Keratinocyte (primary cell): ENCODE results near the gene IER2. TPM values are rescaled to one million over a fixed set of nuclear protein-coding genes. Genes with fewer than 3 reads are reported as not detected.

Experiments
- DNase-seq: peaks from one replicate; pipeline ENCODE4 v3.0.0-alpha.2; 2011; ENCODE audit warnings: low read depth, missing footprints, low spot score
- FAIRE-seq: peaks from 2 replicates; lab custom pipeline; 2011; peaks lifted over from hg19 to GRCh38; lab: Jason Lieb, UNC
- H2AFZ ChIP-seq: 2 replicates; pipeline ENCODE4 v1.6.0; 2012; ENCODE audit warnings: low read length, control low read depth, inconsistent platforms; ENCODE audit not compliant: control insufficient read depth
- H3K27ac ChIP-seq: 2 replicates; pipeline ENCODE4 v1.5.1; 2011; ENCODE audit warnings: low read length; ENCODE audit not compliant: control insufficient read depth, insufficient read depth
- H3K27me3 ChIP-seq: 3 replicates; pipeline ENCODE4 v1.6.0; 2011; ENCODE audit warnings: low read length; ENCODE audit not compliant: control insufficient read depth, insufficient read depth; ENCODE audit errors: extremely low read depth
- H3K36me3 ChIP-seq, 2 experiments: 2 replicates in 1 of 2; 3 replicates in 1 of 2; pipeline ENCODE4 v1.5.1; 2011; ENCODE audit warnings: low read length in 2 of 2, mild to moderate bottlenecking in 1 of 2; ENCODE audit not compliant: control insufficient read depth in 2 of 2, insufficient read depth in 2 of 2; ENCODE audit errors: extremely low read depth in 1 of 2
- H3K4me1 ChIP-seq: 3 replicates; pipeline ENCODE4 v1.5.1; 2011; ENCODE audit warnings: low read length; ENCODE audit not compliant: control insufficient read depth, insufficient read depth; ENCODE audit errors: extremely low read depth
- H3K4me2 ChIP-seq: 3 replicates; pipeline ENCODE4 v1.6.0; 2011; ENCODE audit warnings: low read depth, low read length; ENCODE audit not compliant: control insufficient read depth, insufficient read depth; ENCODE audit errors: extremely low read depth
- H3K4me3 ChIP-seq, 3 experiments: fragments of 200-600 bp in 1 of 3; sonication (generic) in 1 of 3; 2 replicates in 2 of 3; 3 replicates in 1 of 3; pipeline ENCODE4 v1.5.1; 2011 to 2016; ENCODE audit warnings: low read length in 3 of 3, mild to moderate bottlenecking in 3 of 3, control low read depth in 2 of 3, inconsistent platforms in 1 of 3, low read depth in 1 of 3, mixed read lengths in 1 of 3, mixed run types in 1 of 3, moderate library complexity in 1 of 3; ENCODE audit not compliant: control insufficient read depth in 2 of 3, insufficient read depth in 2 of 3; ENCODE audit errors: extremely low read depth in 1 of 3
- H3K79me2 ChIP-seq: 2 replicates; pipeline ENCODE4 v1.6.0; 2012; ENCODE audit warnings: low read length; ENCODE audit not compliant: control insufficient read depth, insufficient read depth
- H3K9ac ChIP-seq: 3 replicates; pipeline ENCODE4 v1.6.0; 2011; ENCODE audit warnings: low read length; ENCODE audit not compliant: control insufficient read depth, insufficient read depth; ENCODE audit errors: extremely low read depth
- H3K9me1 ChIP-seq: 3 replicates; pipeline ENCODE4 v1.6.0; 2011; ENCODE audit warnings: low read length; ENCODE audit not compliant: control insufficient read depth, insufficient read depth; ENCODE audit errors: extremely low read depth
- H3K9me3 ChIP-seq: 2 replicates; pipeline ENCODE4 v1.5.1; 2012; ENCODE audit warnings: low read depth, low read length; ENCODE audit not compliant: control insufficient read depth
- H4K20me1 ChIP-seq: 3 replicates; pipeline ENCODE4 v1.6.0; 2011; ENCODE audit warnings: low read length; ENCODE audit not compliant: control insufficient read depth, insufficient read depth; ENCODE audit errors: extremely low read depth
- EZH2 ChIP-seq: IDR thresholded peaks from one replicate; pipeline ENCODE4 v1.6.1; 2012; ENCODE audit warnings: inconsistent platforms, mild to moderate bottlenecking, low read length, moderate library complexity
- dilution Hi-C: fragments of 300-500 bp; cut with MboI; formaldehyde crosslinking; loops from one replicate; pipeline ENCODE4 v1.7.0; 2020; ENCODE audit warnings: low sequenced_read_pairs; ENCODE audit not compliant: extremely low pct_ligation_motif_present
- polyA plus RNA-seq, 5 experiments: library from polyadenylated mRNA; depleted of rRNA in 3 of 5; stranded (reverse) in 3 of 5; stranded (forward) in 1 of 5; unstranded in 1 of 5; fragments of >200 nt; gene quantifications; 1 replicate in 1 of 5; 2 replicates in 3 of 5; 3 replicates in 1 of 5; pipeline versions ENCODE4 v1.2.1 to v1.2.3, GENCODE V29; 2011 to 2012; ENCODE audit warnings: missing spikeins in 2 of 5, low read depth in 1 of 5, low replicate concordance in 1 of 5
- TF ChIP-seq, protein P1 (sequence below), 3 experiments: IDR thresholded peaks in 1 of 3; conservative IDR thresholded peaks in 1 of 3; optimal IDR thresholded peaks in 1 of 3; 2 replicates in 2 of 3; 3 replicates in 1 of 3; pipeline versions ENCODE3 to v1.5.1; 2011; ENCODE audit warnings: low read length in 3 of 3, mild to moderate bottlenecking in 3 of 3, moderate library complexity in 2 of 3, control low read depth in 1 of 3, inconsistent platforms in 1 of 3; ENCODE audit not compliant: insufficient read depth in 2 of 3; ENCODE audit errors: extremely low read depth in 1 of 3

IER2 gene
- polyA plus RNA-seq, 1 donor (not counting 4 experiments of a cell fraction or from before 2014, with no cell fraction given) = 14.4 TPM

DNA sequence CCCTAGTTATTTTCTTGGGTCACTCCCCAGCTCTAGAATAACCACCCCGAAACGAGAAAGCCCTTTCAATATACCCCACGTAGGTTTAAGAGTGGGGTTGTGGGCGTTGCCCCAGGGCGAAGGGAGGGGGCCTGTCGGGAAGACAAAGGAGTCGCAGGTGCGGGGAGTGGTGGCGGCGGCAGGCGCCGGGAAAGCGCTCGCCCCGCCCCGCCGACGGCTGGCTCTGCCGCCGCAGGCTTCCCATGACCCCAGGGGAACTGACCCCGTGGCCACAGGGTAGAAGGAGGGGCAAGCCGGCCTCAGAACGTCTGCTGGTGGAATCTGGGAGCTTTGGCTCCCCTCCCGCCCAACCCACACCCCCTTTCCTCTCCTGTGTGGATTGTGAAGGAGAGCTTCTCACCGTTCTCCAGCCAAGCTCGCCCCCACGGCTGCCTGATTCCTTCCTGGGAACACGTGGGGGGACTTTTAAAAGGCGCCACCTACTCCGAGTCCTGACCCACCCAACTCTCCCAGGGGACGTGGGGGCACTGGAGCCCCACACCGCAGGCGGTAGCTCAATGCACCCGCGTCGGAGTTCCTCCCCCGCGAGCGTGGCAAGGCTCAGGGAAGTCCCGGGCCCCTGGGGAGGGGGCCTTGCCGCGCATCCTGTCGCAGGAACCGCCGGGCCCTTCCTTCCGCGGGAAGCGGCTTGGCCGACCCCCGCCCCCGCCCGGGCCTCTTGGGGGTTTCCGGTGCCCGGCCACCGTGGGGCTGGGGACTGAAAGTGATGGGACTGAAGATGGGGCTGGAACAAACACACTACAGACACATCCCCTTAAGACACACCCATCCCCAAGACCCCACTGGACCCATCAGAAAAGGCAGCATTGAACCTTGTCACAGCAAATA lies 5.5 kb downstream of the IER2 start:
- dilution Hi-C loops = no loop called here
- Histone ChIP-seq H3K9me3 (no peaks in the 10 kb centered on the region), H3K9me1 (no peaks in the 10 kb centered on the region), H3K4me1 (peaks cover 13% of the 10 kb centered on the region), H3K4me2 (peak overlapping the region; percentile 91), H3K9ac (peak overlapping the region; percentile 84), H3K79me2 (peaks cover 30% of the 10 kb centered on the region), H3K27ac (peak overlapping the region; percentile 96), H3K4me3 (peak overlapping the region; percentile 62 to 99 (median 96)), H3K27me3 (no peaks in the 10 kb centered on the region), H3K36me3 (peaks cover 2 to 16% of the 10 kb centered on the region in 2 experiments), H2AFZ (no peak overlapping the region), H4K20me1 (peaks cover 9% of the 10 kb centered on the region)
- FAIRE-seq (no peak), DNase-seq (no peak)
- TF ChIP-seq, protein P1, sequence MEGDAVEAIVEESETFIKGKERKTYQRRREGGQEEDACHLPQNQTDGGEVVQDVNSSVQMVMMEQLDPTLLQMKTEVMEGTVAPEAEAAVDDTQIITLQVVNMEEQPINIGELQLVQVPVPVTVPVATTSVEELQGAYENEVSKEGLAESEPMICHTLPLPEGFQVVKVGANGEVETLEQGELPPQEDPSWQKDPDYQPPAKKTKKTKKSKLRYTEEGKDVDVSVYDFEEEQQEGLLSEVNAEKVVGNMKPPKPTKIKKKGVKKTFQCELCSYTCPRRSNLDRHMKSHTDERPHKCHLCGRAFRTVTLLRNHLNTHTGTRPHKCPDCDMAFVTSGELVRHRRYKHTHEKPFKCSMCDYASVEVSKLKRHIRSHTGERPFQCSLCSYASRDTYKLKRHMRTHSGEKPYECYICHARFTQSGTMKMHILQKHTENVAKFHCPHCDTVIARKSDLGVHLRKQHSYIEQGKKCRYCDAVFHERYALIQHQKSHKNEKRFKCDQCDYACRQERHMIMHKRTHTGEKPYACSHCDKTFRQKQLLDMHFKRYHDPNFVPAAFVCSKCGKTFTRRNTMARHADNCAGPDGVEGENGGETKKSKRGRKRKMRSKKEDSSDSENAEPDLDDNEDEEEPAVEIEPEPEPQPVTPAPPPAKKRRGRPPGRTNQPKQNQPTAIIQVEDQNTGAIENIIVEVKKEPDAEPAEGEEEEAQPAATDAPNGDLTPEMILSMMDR (optimal IDR thresholded peaks at IDR 0.05 in 1 of 3, IDR thresholded peaks at IDR 0.05 in 1 of 3, conservative IDR thresholded peaks at IDR 0.05 in 1 of 3; ENCODE audit: extremely low read depth in 1 of 3, insufficient read depth in 2 of 3, low read length in 3 of 3) = no peak
- TF ChIP-seq EZH2 = no peak

DNA sequence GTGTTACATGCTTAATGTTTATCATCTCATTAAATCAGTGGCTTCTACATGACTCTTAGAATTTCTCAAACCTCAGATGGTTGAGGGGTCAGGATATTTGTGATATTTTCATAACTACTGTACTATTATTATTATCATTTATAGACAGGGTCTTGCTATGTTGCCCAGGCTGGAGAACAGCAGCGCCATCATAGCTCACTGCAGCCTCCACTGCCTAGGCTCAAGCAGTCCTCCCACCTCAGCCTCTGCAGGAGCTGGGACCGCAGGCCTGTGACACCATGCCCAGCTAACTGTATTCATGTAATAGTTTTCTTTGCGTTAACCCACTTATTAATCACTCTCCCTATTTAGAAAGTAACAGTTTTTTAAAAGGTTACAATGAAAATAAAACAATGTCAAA lies 9.5 kb downstream of the IER2 start:
- H3K4me3 ChIP-seq = no peak overlapping the region
- FAIRE-seq (no peak), DNase-seq (no peak)
- H3K4me1 ChIP-seq = peaks cover 38% of the 10 kb centered on the region
- H3K27ac ChIP-seq = no peak overlapping the region
- no peaks in the 10 kb centered on the region for H3K9me1 ChIP-seq
- H3K4me2 ChIP-seq = no peak overlapping the region
- no peaks in the 10 kb centered on the region for H4K20me1 ChIP-seq
- H3K9me3 ChIP-seq = no peaks in the 10 kb centered on the region
- TF ChIP-seq, protein P1 (optimal IDR thresholded peaks at IDR 0.05 in 1 of 3, IDR thresholded peaks at IDR 0.05 in 1 of 3, conservative IDR thresholded peaks at IDR 0.05 in 1 of 3; ENCODE audit: extremely low read depth in 1 of 3, insufficient read depth in 2 of 3, low read length in 3 of 3) = no peak
- no peak for TF ChIP-seq EZH2
- no peaks in the 10 kb centered on the region for H3K27me3 ChIP-seq
- H3K9ac ChIP-seq = no peak overlapping the region
- H2AFZ ChIP-seq = no peak overlapping the region
- dilution Hi-C loops = no loop called here
- no peaks in the 10 kb centered on the region for H3K36me3 ChIP-seq
- no peaks in the 10 kb centered on the region for H3K79me2 ChIP-seq
